Measurements from ENCODE around the gene MZF1. TPM values are rescaled to one million over a fixed set of nuclear protein-coding genes. Genes with fewer than 3 reads are reported as not detected.

Gene MZF1
- total and polyA plus RNA-seq, 9 of the 15 experiments (the other 6 are each of a cell fraction or from before 2014, with no cell fraction given), result 0.31 to 29.3 (median 11.5) TPM

- TF ChIP-seq SIX5 (IDR thresholded peaks at IDR 0.05; ENCODE audit: borderline replicate concordance in 1 of 2, insufficient read depth in 1 of 2, low read depth in 1 of 2, low read length in 2 of 2) (no peak), NEUROD1 (IDR thresholded peaks at IDR 0.05; ENCODE audit: borderline replicate concordance, low read depth, low read length, partially characterized antibody) (peak; percentile 20), ZNF764 (CRISPR knock-in tag; IDR thresholded peaks at IDR 0.05; ENCODE audit: low read depth) (no peak), PTBP1 (IDR thresholded peaks at IDR 0.05; ENCODE audit: low read depth, low read length) (peak; percentile 46; the same call in 1 of the 2 replicates), KDM5B (IDR thresholded peaks at IDR 0.05; ENCODE audit: insufficient replicate concordance, low read depth, low read length) (peak; percentile 0), FOS (IDR thresholded peaks at IDR 0.05; ENCODE audit: extremely low read depth, insufficient read length) (no peak), BDP1 (IDR thresholded peaks at IDR 0.05; ENCODE audit: insufficient read depth, insufficient read length) (no peak), TEAD4 (IDR thresholded peaks at IDR 0.05; ENCODE audit: low read length) (no peak; the same call in 1 of the 2 replicates), TEAD4 (CRISPR knock-in tag; IDR thresholded peaks at IDR 0.05; ENCODE audit: borderline replicate concordance) (peak; percentile 44; the same call in 1 of the 2 replicates), SIN3B (IDR thresholded peaks at IDR 0.05; ENCODE audit: low read depth) (peak; percentile 66), HEY1 (CRISPR knock-in tag; IDR thresholded peaks at IDR 0.05; ENCODE audit: borderline replicate concordance) (no peak), JUN (IDR thresholded peaks at IDR 0.05; ENCODE audit: borderline replicate concordance, low read depth, low read length) (no peak), JUN (CRISPR knock-in tag; IDR thresholded peaks at IDR 0.05; ENCODE audit: borderline replicate concordance) (0 out of 2 replicates have a peak, but pooled peaks have one; percentile 47), STAT6 (CRISPR knock-in tag; IDR thresholded peaks at IDR 0.05) (0 out of 2 replicates have a peak, but pooled peaks have one; percentile 38), FOXK2 (conservative IDR thresholded peaks at IDR 0.05 in 1 of 2, IDR thresholded peaks at IDR 0.05 in 1 of 2; ENCODE audit: low read depth in 2 of 2) (no peak), ZFP30 (CRISPR knock-in tag; IDR thresholded peaks at IDR 0.05; ENCODE audit: borderline replicate concordance) (no peak), CREB1 (IDR thresholded peaks at IDR 0.05) (no peak), CREB1 (CRISPR knock-in tag; IDR thresholded peaks at IDR 0.05) (no peak), NR2C2 (CRISPR knock-in tag; IDR thresholded peaks at IDR 0.05) (no peak), NR2C2 (tag; IDR thresholded peaks at IDR 0.05) (peak; percentile 11; the same call in 1 of the 2 replicates), POLR2G (IDR thresholded peaks at IDR 0.05; ENCODE audit: low read depth, low read length) (peak; percentile 49)
These were observed 28.4 kb downstream of the MZF1 start (continued) for GRCh38 chr19:58544591-58545285.

Data from K562 (cell line).